ENCODE results near the gene SLC9A1. TPM values are rescaled to one million over a fixed set of nuclear protein-coding genes. Genes with fewer than 3 reads are reported as not detected.
A peak's percentile ranks its signal among the peaks of the same experiment; 100 is the strongest.
"Not testable (repeated sequence)": the region's sequence is repeated elsewhere in the genome, so short reads cannot be mapped to it uniquely, and the experiment has no call there.

SLC9A1 gene
- total RNA-seq, 1 donor = 6.0 TPM

GRCh38 chr1:27179379-27179778 is 24.5 kb upstream of the SLC9A1 start:
- DNase-seq (ENCODE audit: low read depth) = peak; percentile 42

GRCh38 chr1:27176954-27177353 is 22.0 kb upstream of the SLC9A1 start:
- no peak for DNase-seq (ENCODE audit: low read depth)
- no peak for TF ChIP-seq CTCF (IDR thresholded peaks at IDR 0.05; ENCODE audit: insufficient read depth, low read depth, low read length)
- no peak overlapping the region for H3K4me3 ChIP-seq (ENCODE audit: low read depth, low read length)

More at GRCh38 chr1:27179379-27179778, 24.5 kb upstream of the SLC9A1 start:
- TF ChIP-seq CTCF (IDR thresholded peaks at IDR 0.05; ENCODE audit: insufficient read depth, low read depth, low read length) = no peak
- no peak overlapping the region for H3K4me3 ChIP-seq (ENCODE audit: low read depth, low read length)

- no peak for TF ChIP-seq CTCF (IDR thresholded peaks at IDR 0.05; ENCODE audit: insufficient read depth, low read depth, low read length)
- DNase-seq (ENCODE audit: low read depth) = no peak
- no peak overlapping the region for H3K4me3 ChIP-seq (ENCODE audit: low read depth, low read length)
Measured at GRCh38 chr1:27176323-27176722, 21.4 kb upstream of the SLC9A1 start.

GRCh38 chr1:27172992-27173391 is 18.1 kb upstream of the SLC9A1 start:
- not testable (repeated sequence) for DNase-seq (ENCODE audit: low read depth); H3K4me3 ChIP-seq (ENCODE audit: low read depth, low read length)

- DNase-seq (ENCODE audit: low read depth) = no peak
- H3K4me3 ChIP-seq (ENCODE audit: low read depth, low read length) = no peak overlapping the region
- TF ChIP-seq CTCF (IDR thresholded peaks at IDR 0.05; ENCODE audit: insufficient read depth, low read depth, low read length) = no peak
Measured at GRCh38 chr1:27166929-27167328, 12.0 kb upstream of the SLC9A1 start.

- no peak overlapping the region for H3K4me3 ChIP-seq (ENCODE audit: low read depth, low read length)
- TF ChIP-seq CTCF (IDR thresholded peaks at IDR 0.05; ENCODE audit: insufficient read depth, low read depth, low read length) = no peak
- peak; percentile 34 for DNase-seq (ENCODE audit: low read depth)
Measured at GRCh38 chr1:27166351-27166802, 11.5 kb upstream of the SLC9A1 start.

- H3K4me3 ChIP-seq (ENCODE audit: low read depth, low read length) = no peak overlapping the region
- TF ChIP-seq CTCF (IDR thresholded peaks at IDR 0.05; ENCODE audit: insufficient read depth, low read depth, low read length) = no peak
- no peak for DNase-seq (ENCODE audit: low read depth)
Measured at GRCh38 chr1:27163093-27163492, 8.2 kb upstream of the SLC9A1 start.
